ENCODE data around the gene ABHD6. TPM values are rescaled to one million over a fixed set of nuclear protein-coding genes. Genes with fewer than 3 reads are reported as not detected.

Gene ABHD6
- polyA plus RNA-seq, 1 donor from 2014 or later, result 38.9 TPM

GRCh38 chr3:58281069-58281468 lies 43.5 kb downstream of the ABHD6 start:
- H3K9me3 ChIP-seq (ENCODE audit: low read length), result no peaks in the 10 kb centered on the region
- H3K79me2 ChIP-seq (replicated peaks; ENCODE audit: insufficient read depth, low read length), result no peaks in the 10 kb centered on the region
- H3F3A ChIP-seq (ENCODE audit: insufficient read depth, low read length, poor library complexity, severe bottlenecking), result no peaks in the 10 kb centered on the region
- no peaks in the 10 kb centered on the region for H4K20me1 ChIP-seq (ENCODE audit: insufficient read depth)
- H2AFZ ChIP-seq (ENCODE audit: low read depth, low read length), result no peak overlapping the region
- TF ChIP-seq MXI1 (conservative IDR thresholded peaks at IDR 0.05; ENCODE audit: poor library complexity, severe bottlenecking), result no peak
- no peak for TF ChIP-seq TAF1 (IDR thresholded peaks at IDR 0.05; ENCODE audit: low read depth)
- no peak for TF ChIP-seq EZH2 (IDR thresholded peaks at IDR 0.05; ENCODE audit: borderline replicate concordance, insufficient read depth, low read length, poor library complexity, severe bottlenecking)
- TF ChIP-seq RAD21 (conservative IDR thresholded peaks at IDR 0.05), result no peak
- no peak for TF ChIP-seq EP300 (conservative IDR thresholded peaks at IDR 0.05; ENCODE audit: poor library complexity, severe bottlenecking)
- TF ChIP-seq POLR2AphosphoS5 (IDR thresholded peaks at IDR 0.05), result no peak
- TF ChIP-seq CTCF (IDR thresholded peaks at IDR 0.05; ENCODE audit: poor library complexity, severe bottlenecking), result no peak
- no peak for TF ChIP-seq SMC3 (conservative IDR thresholded peaks at IDR 0.05; ENCODE audit: poor library complexity)
- TF ChIP-seq REST (IDR thresholded peaks at IDR 0.05; ENCODE audit: borderline replicate concordance), result no peak
- H3K27me3 ChIP-seq (ENCODE audit: insufficient read depth, low read depth, low read length), result no peaks in the 10 kb centered on the region
- no peak overlapping the region for H3K27ac ChIP-seq (ENCODE audit: low read length)
- no peaks in the 10 kb centered on the region for H3K36me3 ChIP-seq (ENCODE audit: insufficient read depth, low read length)
- H3K9ac ChIP-seq (ENCODE audit: low read length), result no peak overlapping the region
- no peak overlapping the region for H3K4me2 ChIP-seq (ENCODE audit: low read length)
- H3K4me3 ChIP-seq (ENCODE audit: low read length), result no peak overlapping the region
- H3K9me2 ChIP-seq (ENCODE audit: insufficient read depth, low read length), result no peaks in the 10 kb centered on the region

- H3K4me2 ChIP-seq (ENCODE audit: low read length), result no peak overlapping the region
- no peaks in the 10 kb centered on the region for H3K27me3 ChIP-seq (ENCODE audit: insufficient read depth, low read depth, low read length)
- H3K27ac ChIP-seq (ENCODE audit: low read length), result no peak overlapping the region
- H2AFZ ChIP-seq (ENCODE audit: low read depth, low read length), result no peak overlapping the region
- H3K9me2 ChIP-seq (ENCODE audit: insufficient read depth, low read length), result no peaks in the 10 kb centered on the region
- H3K9ac ChIP-seq (ENCODE audit: low read length), result no peak overlapping the region
- H3K4me3 ChIP-seq (ENCODE audit: low read length), result no peak overlapping the region
- H3K79me2 ChIP-seq (replicated peaks; ENCODE audit: insufficient read depth, low read length), result no peaks in the 10 kb centered on the region
- no peaks in the 10 kb centered on the region for H3F3A ChIP-seq (ENCODE audit: insufficient read depth, low read length, poor library complexity, severe bottlenecking)
- H4K20me1 ChIP-seq (ENCODE audit: insufficient read depth), result no peaks in the 10 kb centered on the region
- H3K36me3 ChIP-seq (ENCODE audit: insufficient read depth, low read length), result no peaks in the 10 kb centered on the region
- no peaks in the 10 kb centered on the region for H3K9me3 ChIP-seq (ENCODE audit: low read length)
- TF ChIP-seq EP300 (conservative IDR thresholded peaks at IDR 0.05; ENCODE audit: poor library complexity, severe bottlenecking) (no peak), RAD21 (conservative IDR thresholded peaks at IDR 0.05) (no peak), MXI1 (conservative IDR thresholded peaks at IDR 0.05; ENCODE audit: poor library complexity, severe bottlenecking) (no peak), EZH2 (IDR thresholded peaks at IDR 0.05; ENCODE audit: borderline replicate concordance, insufficient read depth, low read length, poor library complexity, severe bottlenecking) (no peak), REST (IDR thresholded peaks at IDR 0.05; ENCODE audit: borderline replicate concordance) (no peak), SMC3 (conservative IDR thresholded peaks at IDR 0.05; ENCODE audit: poor library complexity) (no peak), TAF1 (IDR thresholded peaks at IDR 0.05; ENCODE audit: low read depth) (no peak), POLR2AphosphoS5 (IDR thresholded peaks at IDR 0.05) (no peak), CTCF (IDR thresholded peaks at IDR 0.05; ENCODE audit: poor library complexity, severe bottlenecking) (no peak)
Observed at GRCh38 chr3:58285334-58285733, 47.7 kb downstream of the ABHD6 start.

Measured in neural cell (in vitro differentiated cells).